HG03520 (cell line): ENCODE results near the gene TANC2.

ENCODE experiments used
- ATAC-seq: cut with Tn5 transposase; IDR thresholded peaks from one replicate; pipeline ENCODE4 v1.9.1; 2021; ENCODE audit warnings: mild to moderate bottlenecking, moderate library complexity; ENCODE audit not compliant: unreplicated experiment

The TANC2 gene

DNA sequence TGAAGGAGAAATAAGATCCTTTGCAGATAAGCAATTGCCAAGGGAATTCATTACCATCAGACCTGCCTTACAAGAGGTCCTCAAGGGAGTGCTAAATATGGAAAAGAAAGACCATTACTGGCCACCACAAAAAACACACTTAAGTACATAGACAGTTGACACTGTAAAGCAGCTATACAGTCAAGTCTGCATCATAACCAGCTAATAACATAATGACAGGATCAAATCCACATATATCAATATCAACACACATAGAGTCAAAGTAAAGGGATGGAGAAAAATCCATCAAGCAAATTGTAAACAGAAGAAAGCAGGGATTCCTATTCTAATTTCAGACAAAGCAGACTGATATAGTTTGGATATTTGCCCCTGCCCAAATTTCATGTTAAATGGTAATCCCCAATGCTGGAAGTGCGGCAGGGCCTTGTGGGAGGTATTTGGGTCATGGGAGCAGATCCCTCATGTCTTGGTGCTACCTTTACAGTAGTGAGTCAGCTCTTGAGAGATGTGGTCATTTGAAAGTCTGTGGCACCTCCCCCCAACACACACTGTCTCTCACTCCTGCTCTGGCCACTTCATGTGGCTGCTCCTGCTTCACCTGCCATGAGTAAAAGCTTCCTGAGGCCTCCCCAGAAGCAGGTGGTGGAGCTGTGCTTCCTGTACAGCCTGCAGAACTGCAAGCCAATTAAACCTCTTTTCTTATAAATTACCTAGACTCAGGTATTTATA, 32.8 kb downstream of the TANC2 start:
- no peak for ATAC-seq

DNA sequence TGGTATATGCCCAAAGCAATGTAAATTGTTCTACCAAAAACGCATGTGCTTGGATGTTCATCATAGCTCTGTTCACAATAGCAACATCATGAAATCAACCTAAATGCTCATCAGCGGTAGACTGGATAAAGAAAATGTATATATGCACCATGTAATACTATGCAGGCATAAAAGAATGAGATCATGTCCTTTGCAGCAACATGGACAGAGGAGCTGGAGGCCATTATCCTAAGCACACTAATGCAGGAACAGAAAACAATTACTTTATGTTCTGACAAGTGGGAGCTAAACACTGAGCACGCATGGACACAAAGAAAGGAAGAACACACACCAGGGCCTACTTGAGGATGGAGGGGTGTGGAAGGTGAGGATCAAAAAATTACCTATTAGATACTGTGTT, 33.7 kb downstream of the TANC2 start:
- ATAC-seq = no peak

DNA sequence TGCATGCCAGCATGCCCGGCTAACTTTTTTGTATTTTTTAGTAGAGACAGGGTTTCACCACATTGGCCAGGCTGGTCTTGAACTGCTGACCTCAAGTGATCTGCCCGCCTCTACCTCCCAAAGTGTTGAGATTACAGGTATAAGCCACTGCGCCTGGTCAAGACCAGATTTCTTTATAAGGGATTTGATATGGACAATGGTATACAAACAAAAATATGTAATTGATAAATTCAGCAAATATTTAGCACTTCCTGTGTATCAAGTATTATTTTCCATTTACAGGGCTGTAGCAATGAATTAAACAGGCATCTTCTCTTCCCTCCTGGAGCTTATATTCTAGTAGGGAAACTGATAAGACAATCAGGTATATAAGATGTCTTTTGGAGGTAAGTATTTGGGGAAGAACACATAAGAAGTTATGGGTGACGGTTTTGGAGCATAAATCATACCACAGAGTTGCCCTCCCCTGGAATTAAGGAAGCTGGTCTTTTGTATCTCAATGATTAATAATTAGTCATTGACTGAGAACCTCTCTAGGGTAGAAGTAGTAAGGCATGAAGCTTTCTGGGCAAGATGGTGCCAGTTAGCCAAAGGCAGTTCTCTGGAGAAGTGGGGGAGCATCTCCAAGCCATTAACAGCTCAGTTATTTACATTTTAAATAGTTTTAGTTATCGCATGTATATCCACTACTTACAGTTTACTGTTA, 35.8 kb downstream of the TANC2 start:
- no peak for ATAC-seq

DNA sequence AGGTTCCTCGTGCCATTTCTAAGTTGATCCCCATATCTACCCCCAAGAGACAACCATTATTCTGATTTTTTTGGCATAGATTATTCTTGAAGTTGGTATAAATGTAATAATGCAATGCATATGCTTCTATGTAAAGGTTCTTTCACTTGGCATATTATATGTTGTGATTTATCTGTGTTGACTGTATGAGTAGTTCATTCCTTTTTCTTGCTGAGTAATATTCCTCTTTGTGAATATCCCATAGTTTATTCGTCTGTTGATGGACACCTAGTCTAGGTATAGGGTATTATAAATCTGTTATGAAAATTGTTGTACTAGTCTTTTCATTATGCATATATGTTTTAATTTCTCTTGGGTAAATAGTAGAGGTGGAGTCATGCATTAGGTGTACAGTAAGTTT, 36.6 kb downstream of the TANC2 start:
- ATAC-seq = no peak

DNA sequence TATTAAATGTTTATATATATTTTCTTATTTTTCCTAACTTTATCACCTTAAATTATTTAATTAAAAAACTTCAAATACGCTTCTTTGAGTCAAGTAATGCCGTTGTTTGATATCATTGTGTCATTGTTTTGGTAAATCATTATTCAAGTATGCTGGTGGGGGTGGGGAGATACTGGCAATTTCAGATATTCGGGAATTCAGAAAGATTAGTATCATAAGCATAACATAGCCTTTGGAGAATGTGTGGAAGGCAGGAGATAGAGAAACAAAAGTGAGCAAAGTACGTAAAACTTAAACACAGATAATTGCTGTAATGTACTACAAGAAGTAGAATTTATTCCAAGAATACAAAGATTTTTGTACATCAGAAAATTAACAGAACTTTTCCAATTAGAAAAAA, 49.8 kb downstream of the TANC2 start:
- ATAC-seq = no peak
